ENCODE measurements around the gene RALGAPA2. TPM values are rescaled to one million over a fixed set of nuclear protein-coding genes. Genes with fewer than 3 reads are reported as not detected.

The RALGAPA2 gene
- total RNA-seq, 1 experiment from 2014 or later = 10.8 TPM

- no peak overlapping the region for H2AFZ ChIP-seq (ENCODE audit: low read depth, low read length, poor library complexity, severe bottlenecking)
- H3K27me3 ChIP-seq (ENCODE audit: insufficient read depth, low read length) = no peaks in the 10 kb centered on the region
- no peak overlapping the region for H3K4me3 ChIP-seq (replicated peaks in 1 of 2; ENCODE audit: low read depth in 1 of 2, low read length in 2 of 2)
- H3K9me2 ChIP-seq (ENCODE audit: insufficient read depth) = no peaks in the 10 kb centered on the region
- H3K9ac ChIP-seq (ENCODE audit: low read length) = no peak overlapping the region
- ATAC-seq = no peak
- CTCF ChIA-PET = no interaction called here
- no peak for TF ChIP-seq RAD21 (IDR thresholded peaks at IDR 0.05; ENCODE audit: low read depth)
- no peak for TF ChIP-seq YY1 (IDR thresholded peaks at IDR 0.05; ENCODE audit: extremely low read depth, insufficient replicate concordance, low read depth, low read length)
- TF ChIP-seq EZH2phosphoT487 (IDR thresholded peaks at IDR 0.05; ENCODE audit: borderline replicate concordance) = no peak
- no peak for TF ChIP-seq CTCF (IDR thresholded peaks at IDR 0.05 in 2 of 3, conservative IDR thresholded peaks at IDR 0.05 in 1 of 3; ENCODE audit: borderline replicate concordance in 1 of 3, insufficient read depth in 1 of 3, low read depth in 2 of 3, low read length in 2 of 3)
- no peak for TF ChIP-seq MAX (IDR thresholded peaks at IDR 0.05)
- no peak for TF ChIP-seq EGR1 (IDR thresholded peaks at IDR 0.05; ENCODE audit: low read depth)
- POLR2A ChIA-PET = no interaction called here
- DNase-seq (ENCODE audit: low read depth, low spot score) = no peak
- H3K79me2 ChIP-seq (ENCODE audit: insufficient read depth, low read length) = no peaks in the 10 kb centered on the region
- no TSS peak for BruUV-seq (replicated peaks)
- no peak overlapping the region for H3K4me2 ChIP-seq (ENCODE audit: low read length)
- H4K20me1 ChIP-seq (ENCODE audit: insufficient read depth) = no peaks in the 10 kb centered on the region
- RAD21 ChIA-PET (ENCODE audit: low non-redundant PET in 1 of 2, low total read pairs in 2 of 2, uncharacterized antibody in 2 of 2, unreplicated experiment in 2 of 2) = no interaction called here
- H3K36me3 ChIP-seq (ENCODE audit: control insufficient read depth in 1 of 2, insufficient read depth in 2 of 2, low read length in 2 of 2) = no peaks in the 10 kb centered on the region
- H3K9me3 ChIP-seq (ENCODE audit: control insufficient read depth in 1 of 2, insufficient read depth in 1 of 2, low read depth in 1 of 2, low read length in 2 of 2) = no peaks in the 10 kb centered on the region
- H3K27ac ChIP-seq (ENCODE audit: low read depth, low read length) = no peak overlapping the region
- intact Hi-C loops (cut with micrococcal nuclease) = no loop called here
- no peaks in the 10 kb centered on the region for H3K4me1 ChIP-seq (ENCODE audit: control insufficient read depth in 1 of 2, insufficient read depth in 2 of 2, low read length in 2 of 2)
Observed at GRCh38 chr20:20414640-20415220, 297.7 kb downstream of the RALGAPA2 start.

GRCh38 chr20:20413810-20414281, 298.6 kb downstream of the RALGAPA2 start:
- no peaks in the 10 kb centered on the region for H3K27me3 ChIP-seq (ENCODE audit: insufficient read depth, low read length)
- no peaks in the 10 kb centered on the region for H3K4me1 ChIP-seq (ENCODE audit: control insufficient read depth in 1 of 2, insufficient read depth in 2 of 2, low read length in 2 of 2)
- H3K36me3 ChIP-seq (ENCODE audit: control insufficient read depth in 1 of 2, insufficient read depth in 2 of 2, low read length in 2 of 2) = no peaks in the 10 kb centered on the region
- intact Hi-C loops (cut with micrococcal nuclease) = no loop called here
- no TSS peak for BruUV-seq (replicated peaks)
- H3K27ac ChIP-seq (ENCODE audit: low read depth, low read length) = no peak overlapping the region
- H3K4me3 ChIP-seq (replicated peaks in 1 of 2; ENCODE audit: low read depth in 1 of 2, low read length in 2 of 2) = no peak overlapping the region
- H3K9ac ChIP-seq (ENCODE audit: low read length) = no peak overlapping the region
- no peak overlapping the region for H2AFZ ChIP-seq (ENCODE audit: low read depth, low read length, poor library complexity, severe bottlenecking)
- TF ChIP-seq EGR1 (IDR thresholded peaks at IDR 0.05; ENCODE audit: low read depth) (no peak), CBX3 (IDR thresholded peaks at IDR 0.05; ENCODE audit: low read depth) (no peak), ZBTB33 (IDR thresholded peaks at IDR 0.05; ENCODE audit: extremely low read depth, insufficient replicate concordance, low read length) (no peak), CTCF (IDR thresholded peaks at IDR 0.05 in 2 of 3, conservative IDR thresholded peaks at IDR 0.05 in 1 of 3; ENCODE audit: borderline replicate concordance in 1 of 3, insufficient read depth in 1 of 3, low read depth in 2 of 3, low read length in 2 of 3) (no peak)
- DNase-seq (ENCODE audit: low read depth, low spot score) = no peak
- no peaks in the 10 kb centered on the region for H3K79me2 ChIP-seq (ENCODE audit: insufficient read depth, low read length)
- no peak overlapping the region for H3K4me2 ChIP-seq (ENCODE audit: low read length)
- no peaks in the 10 kb centered on the region for H3K9me2 ChIP-seq (ENCODE audit: insufficient read depth)
- CTCF ChIA-PET = no interaction called here
- no peaks in the 10 kb centered on the region for H3K9me3 ChIP-seq (ENCODE audit: control insufficient read depth in 1 of 2, insufficient read depth in 1 of 2, low read depth in 1 of 2, low read length in 2 of 2)
- POLR2A ChIA-PET = no interaction called here
- no peak for ATAC-seq
- no peaks in the 10 kb centered on the region for H4K20me1 ChIP-seq (ENCODE audit: insufficient read depth)
- RAD21 ChIA-PET (ENCODE audit: low non-redundant PET in 1 of 2, low total read pairs in 2 of 2, uncharacterized antibody in 2 of 2, unreplicated experiment in 2 of 2) = no interaction called here

Measured in HCT116 (cell line).